Spleen (tissue), 11 donors: ENCODE measurements around the gene AHDC1. TPM values are rescaled to one million over a fixed set of nuclear protein-coding genes. Genes with fewer than 3 reads are reported as not detected.

Source experiments
- DNase-seq: peaks from one replicate; pipeline ENCODE4 v3.0.0-alpha.2; 2020
- H3K27ac ChIP-seq, 8 donors: fragments of 200-600 bp; sonication (generic) in 7 of 8; 1 replicate in 4 of 8; 2 replicates in 4 of 8; pipeline versions ENCODE4 v1.5.0 to v1.8.0; 2016 to 2021; ENCODE audit warnings: inconsistent platforms in 4 of 8, mild to moderate bottlenecking in 4 of 8, moderate library complexity in 1 of 8
- H3K27me3 ChIP-seq, 7 donors: fragments of 200-600 bp; sonication (generic) in 6 of 7; replicated peaks in 1 of 7; 1 replicate in 4 of 7; 2 replicates in 3 of 7; pipeline versions ENCODE4 v1.5.0 to v1.8.0; 2016 to 2021; ENCODE audit warnings: inconsistent platforms in 3 of 7, mild to moderate bottlenecking in 1 of 7
- H3K36me3 ChIP-seq, 6 donors: fragments of 200-600 bp; sonication (generic) in 5 of 6; 1 replicate in 4 of 6; 2 replicates in 2 of 6; pipeline versions ENCODE4 v1.5.0 to v1.8.0; 2016 to 2021; ENCODE audit warnings: inconsistent platforms in 2 of 6
- H3K4me1 ChIP-seq, 6 donors: fragments of 200-600 bp; sonication (generic) in 5 of 6; 1 replicate in 3 of 6; 2 replicates in 3 of 6; pipeline versions ENCODE4 v1.5.0 to v1.8.0; 2016 to 2021; ENCODE audit warnings: inconsistent platforms in 3 of 6
- H3K4me3 ChIP-seq, 8 donors: fragments of 200-600 bp; sonication (generic) in 7 of 8; 1 replicate in 4 of 8; 2 replicates in 4 of 8; pipeline versions ENCODE4 v1.5.0 to v1.8.0; 2016 to 2021; ENCODE audit warnings: inconsistent platforms in 4 of 8, mild to moderate bottlenecking in 4 of 8, moderate library complexity in 2 of 8
- H3K9me3 ChIP-seq, 8 donors: fragments of 200-600 bp; sonication (generic) in 7 of 8; 1 replicate in 4 of 8; 2 replicates in 4 of 8; pipeline versions ENCODE4 v1.5.0 to v1.8.0; 2016 to 2021; ENCODE audit warnings: inconsistent platforms in 4 of 8
- POLR2A ChIP-seq, 3 donors: fragments of 450-650 bp; IDR thresholded peaks; one replicate each; pipeline ENCODE4 v1.5.1; 2017; ENCODE audit warnings: antibody characterized with exemption in 3 of 3, mild to moderate bottlenecking in 1 of 3
- POLR2AphosphoS5 ChIP-seq, 3 donors: sonication (generic); formaldehyde crosslinking; IDR thresholded peaks; one replicate each; pipeline ENCODE4 v1.5.1; 2017; ENCODE audit warnings: antibody characterized with exemption in 3 of 3
- WGBS, 5 donors: extraction: QIAGEN DNeasy Blood & Tissue Kit in 3 of 5; methylation state at CpG; one replicate each; pipeline versions ENCODE4 v1.1.5 to v1.1.7; 2013 to 2018; 5-methylcytosine and 5-hydroxymethylcytosine counted together
- intact Hi-C: fragments of 100-400 bp; cut with DNase I; formaldehyde crosslinking; loops from one replicate; pipeline ENCODE4 v1.15.0; 2023; ENCODE audit warnings: low total_unique reads
- polyA plus RNA-seq, 3 donors: library from polyadenylated mRNA; stranded (reverse); fragments of 200-250 nt; gene quantifications; one replicate each; pipeline ENCODE4 v1.2.1, GENCODE V29; 2013
- total RNA-seq, 7 donors: library from RNA; depleted of rRNA in 3 of 7; stranded (reverse); fragments of >200 nt in 3 of 7; fragmentation: NEBNext Ultra II Directional in 4 of 7; extraction: Animal tissue kit (Norgen Biotek cat#: 25700) in 4 of 7; gene quantifications; one replicate each; pipeline versions ENCODE4 v1.1.0 to v1.2.1, GENCODE V29; 2016 to 2021
- TF ChIP-seq, protein P1 (sequence below), 11 experiments: fragments of 200-600 bp in 7 of 11; fragments of 450-650 bp in 4 of 11; sonication (generic) in 4 of 11; IDR thresholded peaks in 8 of 11; conservative IDR thresholded peaks in 3 of 11; 1 replicate in 7 of 11; 2 replicates in 4 of 11; pipeline versions ENCODE4 v1.4.0 to v1.8.0; 2016 to 2021; ENCODE audit warnings: antibody characterized with exemption in 11 of 11, inconsistent platforms in 4 of 11, mild to moderate bottlenecking in 1 of 11
- donor health status: healthy with polysubstance abuse.
- donor health status: DM: no; HTN: no; CAD: no; lungs with moderate emphysema.
- donor health status: DM: no; HTN: no; CAD: no.
- donor health status: Bipolar disorder and iron deficiency.
- donor health status: healthy.
- donor health status: DM: no; HTN: no; CAD: no.
- donor health status: DM: yes; HTN: yes; CAD: no.

AHDC1 gene
- total and polyA plus RNA-seq, 10 donors = 3.2 to 104 (median 42.7) TPM

DNA sequence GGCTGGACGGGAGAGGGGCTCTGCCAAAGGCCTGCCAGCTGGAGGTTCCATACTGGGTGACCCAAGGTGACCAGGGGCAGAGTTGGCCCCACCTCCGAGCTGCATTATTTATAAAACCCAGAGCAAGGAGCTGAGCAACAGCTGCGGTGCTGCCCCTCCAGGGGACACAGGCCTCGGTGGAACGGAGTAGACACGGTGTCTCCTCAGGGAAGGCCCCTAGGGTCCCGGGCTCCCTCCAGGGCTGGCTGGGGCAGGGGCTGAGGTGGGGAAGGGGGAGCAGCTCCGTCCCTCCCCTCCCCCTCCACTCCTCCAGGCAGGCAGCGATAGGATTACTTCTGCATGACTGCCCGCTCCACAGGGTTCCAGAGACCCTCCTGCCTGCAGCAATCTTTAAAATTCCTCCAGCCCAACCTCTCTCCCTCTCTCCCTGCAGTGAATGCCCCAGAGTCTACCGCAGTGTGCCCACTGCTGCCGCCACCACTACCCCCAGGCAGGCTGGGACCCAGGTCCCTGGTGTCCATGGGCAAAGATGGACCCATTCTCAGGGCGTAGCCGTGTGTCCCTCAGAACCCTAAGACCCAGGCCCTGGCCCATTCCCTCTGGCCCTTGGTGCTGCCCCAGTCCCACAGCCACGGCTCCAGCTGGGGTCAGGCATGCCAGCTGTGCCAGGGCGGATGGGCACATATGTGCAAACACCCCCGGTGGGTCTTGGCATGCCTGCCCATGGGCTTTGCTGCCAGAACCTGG is 10.8 kb downstream of the AHDC1 start:
- no peak for DNase-seq
- H3K9me3 ChIP-seq = no peaks in the 10 kb centered on the region
- peaks cover 0 to 26% (median 0%) of the 10 kb centered on the region in 6 donors for H3K36me3 ChIP-seq
- peak overlapping the region in 6 of 8 donors; percentile 9 to 96 (median 90) for H3K27ac ChIP-seq
- H3K4me1 ChIP-seq = peaks cover 63 to 100% (median 91%) of the 10 kb centered on the region in 6 donors
- WGBS, 5 donors = 62 to 93% (median 78%) methylated on average over 11 to 17 of the region's 17 CpGs
- no peaks in the 10 kb centered on the region for H3K27me3 ChIP-seq
- TF ChIP-seq, protein P1, sequence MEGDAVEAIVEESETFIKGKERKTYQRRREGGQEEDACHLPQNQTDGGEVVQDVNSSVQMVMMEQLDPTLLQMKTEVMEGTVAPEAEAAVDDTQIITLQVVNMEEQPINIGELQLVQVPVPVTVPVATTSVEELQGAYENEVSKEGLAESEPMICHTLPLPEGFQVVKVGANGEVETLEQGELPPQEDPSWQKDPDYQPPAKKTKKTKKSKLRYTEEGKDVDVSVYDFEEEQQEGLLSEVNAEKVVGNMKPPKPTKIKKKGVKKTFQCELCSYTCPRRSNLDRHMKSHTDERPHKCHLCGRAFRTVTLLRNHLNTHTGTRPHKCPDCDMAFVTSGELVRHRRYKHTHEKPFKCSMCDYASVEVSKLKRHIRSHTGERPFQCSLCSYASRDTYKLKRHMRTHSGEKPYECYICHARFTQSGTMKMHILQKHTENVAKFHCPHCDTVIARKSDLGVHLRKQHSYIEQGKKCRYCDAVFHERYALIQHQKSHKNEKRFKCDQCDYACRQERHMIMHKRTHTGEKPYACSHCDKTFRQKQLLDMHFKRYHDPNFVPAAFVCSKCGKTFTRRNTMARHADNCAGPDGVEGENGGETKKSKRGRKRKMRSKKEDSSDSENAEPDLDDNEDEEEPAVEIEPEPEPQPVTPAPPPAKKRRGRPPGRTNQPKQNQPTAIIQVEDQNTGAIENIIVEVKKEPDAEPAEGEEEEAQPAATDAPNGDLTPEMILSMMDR (IDR thresholded peaks at IDR 0.05 in 8 of 11, conservative IDR thresholded peaks at IDR 0.05 in 3 of 11) = no peak
- peak in 1 of 3 donors; percentile 46 for TF ChIP-seq POLR2AphosphoS5 (IDR thresholded peaks at IDR 0.05)
- intact Hi-C loops = no loop called here
- H3K4me3 ChIP-seq = no peak overlapping the region

DNA sequence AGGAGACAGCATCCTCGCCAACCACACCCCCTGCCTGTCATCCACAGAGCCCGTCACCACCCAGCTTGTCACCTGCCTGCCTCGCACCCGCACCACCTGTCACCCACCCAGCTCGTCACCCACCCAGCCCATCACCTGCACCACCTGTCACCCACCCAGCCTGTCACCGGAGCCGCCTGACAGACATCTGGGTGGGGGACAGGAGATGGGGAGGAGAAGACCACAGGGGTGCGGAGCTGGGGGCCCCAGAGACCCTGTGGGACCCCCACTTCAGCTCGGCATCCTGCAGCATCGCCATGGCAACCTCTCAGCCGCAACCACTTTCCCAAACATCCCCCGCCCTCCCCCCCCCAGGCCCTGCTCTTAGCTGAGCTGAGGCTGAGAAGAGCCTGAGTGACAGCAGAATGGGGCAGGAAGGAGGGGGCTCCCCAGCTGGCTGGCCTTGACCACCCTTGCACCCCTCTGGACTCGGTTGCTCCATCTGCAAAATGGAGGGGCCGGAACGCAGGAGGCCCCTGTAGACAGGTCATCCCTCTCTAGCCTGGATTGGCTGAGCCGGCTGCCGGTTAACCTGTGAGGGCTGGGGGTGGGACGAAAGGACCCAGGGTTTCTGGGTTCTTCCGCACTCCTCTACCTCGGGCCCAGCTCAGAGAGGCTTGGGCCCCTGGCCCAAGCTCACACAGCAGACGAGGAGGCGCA is 11.6 kb downstream of the AHDC1 start:
- no peak for DNase-seq
- TF ChIP-seq POLR2AphosphoS5 (IDR thresholded peaks at IDR 0.05) (no peak), POLR2A (IDR thresholded peaks at IDR 0.05) (no peak)
- TF ChIP-seq, protein P1 (IDR thresholded peaks at IDR 0.05 in 8 of 11, conservative IDR thresholded peaks at IDR 0.05 in 3 of 11) = no peak
- H3K36me3 ChIP-seq = peaks cover 0 to 27% (median 0%) of the 10 kb centered on the region in 6 donors
- 80 to 85% (median 84%) methylated on average over 16 to 22 of the region's 22 CpGs for WGBS, 5 donors
- no peak overlapping the region for H3K4me3 ChIP-seq
- peak overlapping the region in 5 of 8 donors; percentile 62 to 96 (median 91) for H3K27ac ChIP-seq
- peaks cover 57 to 100% (median 88%) of the 10 kb centered on the region in 6 donors for H3K4me1 ChIP-seq
- intact Hi-C loops = no loop called here
- no peaks in the 10 kb centered on the region for H3K27me3 ChIP-seq
- H3K9me3 ChIP-seq = no peaks in the 10 kb centered on the region

DNA sequence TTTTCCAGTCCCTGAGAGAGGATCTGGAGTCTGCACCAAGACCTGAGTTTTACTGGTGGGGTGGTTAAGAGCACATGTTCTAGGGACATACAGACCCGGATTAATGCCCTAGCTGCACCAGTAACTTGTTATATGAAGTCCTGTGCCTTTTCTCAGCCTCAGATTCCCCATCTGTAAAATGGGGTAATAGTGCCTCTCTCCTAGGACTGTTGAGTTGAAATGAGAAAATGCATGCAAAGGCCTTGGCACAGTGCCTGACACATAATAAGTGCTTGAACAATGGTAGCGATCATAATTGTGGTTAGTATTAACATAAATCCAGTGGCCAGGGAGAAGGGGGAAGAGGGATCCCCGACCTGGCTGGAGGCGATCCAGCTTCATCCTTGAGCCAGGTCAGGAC is 12.3 kb downstream of the AHDC1 start:
- DNase-seq = no peak
- H3K36me3 ChIP-seq = peaks cover 0 to 27% (median 0%) of the 10 kb centered on the region in 6 donors
- H3K27me3 ChIP-seq = no peaks in the 10 kb centered on the region
- no peak overlapping the region for H3K4me3 ChIP-seq
- no peaks in the 10 kb centered on the region for H3K9me3 ChIP-seq
- intact Hi-C loops = no loop called here
- WGBS, 5 donors = 47 to 82% (median 56%) methylated on average over 4 of the region's 4 CpGs
- TF ChIP-seq, protein P1 (IDR thresholded peaks at IDR 0.05 in 8 of 11, conservative IDR thresholded peaks at IDR 0.05 in 3 of 11) = no peak
- TF ChIP-seq POLR2A (IDR thresholded peaks at IDR 0.05) (no peak), POLR2AphosphoS5 (IDR thresholded peaks at IDR 0.05) (no peak)
- peak overlapping the region in 5 of 8 donors; percentile 62 to 96 (median 91) for H3K27ac ChIP-seq
- peaks cover 49 to 100% (median 86%) of the 10 kb centered on the region in 6 donors for H3K4me1 ChIP-seq
